ENCODE results near the gene BDH1. TPM values are rescaled to one million over a fixed set of nuclear protein-coding genes. Genes with fewer than 3 reads are reported as not detected.

BDH1 gene
- total and polyA plus RNA-seq, 2 of the 8 experiments (the other 6 are each of a cell fraction or from before 2014, with no cell fraction given) = 27.2 to 28.1 TPM

DNA sequence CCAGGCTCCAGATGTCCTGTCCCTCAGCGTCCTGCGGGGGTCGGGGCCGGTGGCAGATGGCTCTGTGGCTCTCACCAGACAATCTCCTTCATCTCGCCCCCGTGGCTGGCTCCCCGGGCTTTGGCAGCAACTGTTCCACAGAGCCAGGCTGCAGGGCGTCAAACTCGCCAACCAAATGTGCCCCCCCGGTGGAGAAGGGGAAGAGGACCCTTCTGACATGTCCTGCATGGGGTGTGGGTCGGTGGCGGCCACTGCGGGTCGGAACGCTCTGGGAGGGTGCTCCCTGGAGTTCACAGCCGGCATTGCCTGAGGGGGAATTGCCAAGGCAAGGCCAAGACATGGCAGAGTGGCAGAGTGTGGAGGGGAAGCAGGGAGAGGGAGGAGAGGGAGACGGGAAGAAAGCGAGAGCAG, 36.0 kb downstream of the BDH1 start:
- no peak overlapping the region for H4K5ac ChIP-seq (ENCODE audit: insufficient read length, low read depth, low read length)
- H2BK5ac ChIP-seq (ENCODE audit: low read depth, low read length) = no peak overlapping the region; the same call in 1 of the 2 replicates
- H3K79me2 ChIP-seq (ENCODE audit: control insufficient read depth in 1 of 2, insufficient read depth in 2 of 2, low read length in 2 of 2) = no peaks in the 10 kb centered on the region
- no peaks in the 10 kb centered on the region for H3K79me1 ChIP-seq (ENCODE audit: low read depth, low read length)
- H3K9ac ChIP-seq (replicated peaks in 1 of 4; ENCODE audit: extremely low read depth in 1 of 4, low read depth in 3 of 4, low read length in 3 of 4) = no peak overlapping the region
- no peak overlapping the region for H2AK5ac ChIP-seq (ENCODE audit: low read depth, low read length)
- H3K4ac ChIP-seq (replicated peaks; ENCODE audit: insufficient read length, low read depth, low read length) = no peak overlapping the region
- H4K8ac ChIP-seq (ENCODE audit: extremely low read depth, insufficient read depth, low read length) = no peak overlapping the region; the same call in 1 of the 2 replicates
- no peak overlapping the region for H3K4me2 ChIP-seq (ENCODE audit: insufficient read depth in 1 of 2, low read depth in 2 of 2, low read length in 2 of 2)
- no peak overlapping the region for H3K18ac ChIP-seq (ENCODE audit: extremely low read depth, low read length)
- H2BK12ac ChIP-seq (ENCODE audit: low read depth, low read length) = no peak overlapping the region; the same call in 1 of the 2 replicates
- H3K36me3 ChIP-seq (ENCODE audit: control insufficient read depth in 2 of 4, insufficient read depth in 4 of 4, low read length in 3 of 4) = no peaks in the 10 kb centered on the region
- H3K56ac ChIP-seq (replicated peaks; ENCODE audit: insufficient read length, low read depth, low read length) = no peak overlapping the region
- H2BK20ac ChIP-seq (ENCODE audit: low read length) = no peak overlapping the region
- POLR2A ChIA-PET (ENCODE audit: partially characterized antibody) = interaction anchor here (2.2 kb wide), 1 partner anchor 12 kb away, joined by 7 read pairs; no protein-coding TSS in a partner anchor
- DNase-seq (ENCODE audit: low read depth in 1 of 2, low spot score in 2 of 2) (no peak), FAIRE-seq (no peak)
- H3K27ac ChIP-seq (ENCODE audit: low read depth, low read length) = no peak overlapping the region
- H3K23ac ChIP-seq (ENCODE audit: insufficient read length) = no peak overlapping the region
- H3K4me3 ChIP-seq (ENCODE audit: extremely low read depth in 1 of 4, insufficient read depth in 2 of 4, low read depth in 3 of 4, low read length in 4 of 4) = no peak overlapping the region
- peak overlapping the region; percentile 78 for H4K91ac ChIP-seq (replicated peaks; ENCODE audit: insufficient read length, low read length)
- H3K23me2 ChIP-seq (ENCODE audit: low read depth, low read length) = no peaks in the 10 kb centered on the region
- H3K27me3 ChIP-seq (replicated peaks in 1 of 4; ENCODE audit: control insufficient read depth in 3 of 4, extremely low read depth in 1 of 4, insufficient read depth in 3 of 4, low read length in 3 of 4) = no peaks in the 10 kb centered on the region
- H3K9me3 ChIP-seq (ENCODE audit: insufficient read depth in 2 of 2, low read depth in 1 of 2, low read length in 1 of 2) = no peaks in the 10 kb centered on the region
- no peak overlapping the region for H3K14ac ChIP-seq (ENCODE audit: insufficient read length)
- peaks cover 0 to 18% (median 15%) of the 10 kb centered on the region in 4 experiments; a peak in 6 of 7 replicates for H3K4me1 ChIP-seq (replicated peaks in 1 of 4; ENCODE audit: control insufficient read depth in 3 of 4, insufficient read depth in 4 of 4, low read length in 3 of 4)
- no peak overlapping the region for H2AFZ ChIP-seq (ENCODE audit: low read length)
- CTCF ChIA-PET (ENCODE audit: partially characterized antibody) = interaction anchor here (0.6 to 0.9 kb wide), 2 partner anchors 62 to 440 kb away, joined by 3 read pairs; no protein-coding TSS in a partner anchor
- WGBS, 2 experiments (ENCODE audit: extremely low coverage in 1 of 2, insufficient coverage in 1 of 2, insufficient read length in 1 of 2, insufficient replicate concordance in 2 of 2, low coverage in 1 of 2, low lambda C conversion rate in 2 of 2, missing lambda C conversion rate in 1 of 2) = 89% methylated on average over 10 of the region's 18 CpGs; no CpG with 5 or more reads in 1 of the 2 experiments
- H2BK120ac ChIP-seq (replicated peaks; ENCODE audit: low read depth, low read length) = no peak overlapping the region
- no peaks in the 10 kb centered on the region for H4K20me1 ChIP-seq (replicated peaks in 1 of 2; ENCODE audit: control insufficient read depth in 1 of 2, insufficient read depth in 2 of 2, low read length in 2 of 2)
- 0 out of 2 replicates have a peak overlapping the region, but pooled peaks have one; percentile 61 for H2BK15ac ChIP-seq (ENCODE audit: low read length)
- no peak for TF ChIP-seq GABPA (IDR thresholded peaks at IDR 0.05; ENCODE audit: borderline replicate concordance, insufficient read depth, low read length)
- no peak for TF ChIP-seq EP300 (IDR thresholded peaks at IDR 0.05; ENCODE audit: borderline replicate concordance in 1 of 2, low read depth in 2 of 2, low read length in 2 of 2)
- no peak for TF ChIP-seq SUZ12 (IDR thresholded peaks at IDR 0.05; ENCODE audit: low read length)
- TF ChIP-seq RAD21 (IDR thresholded peaks at IDR 0.05 in 1 of 2, conservative IDR thresholded peaks at IDR 0.05 in 1 of 2; ENCODE audit: low read depth in 2 of 2, low read length in 2 of 2) = peak in 1 of 2 experiments; percentile 24; a peak in 1 of 4 replicates
- no peak for TF ChIP-seq CHD1 (IDR thresholded peaks at IDR 0.05; ENCODE audit: low read depth, low read length)
- TF ChIP-seq HDAC2 (IDR thresholded peaks at IDR 0.05; ENCODE audit: borderline replicate concordance in 1 of 2, low read depth in 2 of 2, low read length in 2 of 2) = no peak
- TF ChIP-seq SP1 (IDR thresholded peaks at IDR 0.05; ENCODE audit: low read depth, low read length) = no peak
- TF ChIP-seq, protein P1, sequence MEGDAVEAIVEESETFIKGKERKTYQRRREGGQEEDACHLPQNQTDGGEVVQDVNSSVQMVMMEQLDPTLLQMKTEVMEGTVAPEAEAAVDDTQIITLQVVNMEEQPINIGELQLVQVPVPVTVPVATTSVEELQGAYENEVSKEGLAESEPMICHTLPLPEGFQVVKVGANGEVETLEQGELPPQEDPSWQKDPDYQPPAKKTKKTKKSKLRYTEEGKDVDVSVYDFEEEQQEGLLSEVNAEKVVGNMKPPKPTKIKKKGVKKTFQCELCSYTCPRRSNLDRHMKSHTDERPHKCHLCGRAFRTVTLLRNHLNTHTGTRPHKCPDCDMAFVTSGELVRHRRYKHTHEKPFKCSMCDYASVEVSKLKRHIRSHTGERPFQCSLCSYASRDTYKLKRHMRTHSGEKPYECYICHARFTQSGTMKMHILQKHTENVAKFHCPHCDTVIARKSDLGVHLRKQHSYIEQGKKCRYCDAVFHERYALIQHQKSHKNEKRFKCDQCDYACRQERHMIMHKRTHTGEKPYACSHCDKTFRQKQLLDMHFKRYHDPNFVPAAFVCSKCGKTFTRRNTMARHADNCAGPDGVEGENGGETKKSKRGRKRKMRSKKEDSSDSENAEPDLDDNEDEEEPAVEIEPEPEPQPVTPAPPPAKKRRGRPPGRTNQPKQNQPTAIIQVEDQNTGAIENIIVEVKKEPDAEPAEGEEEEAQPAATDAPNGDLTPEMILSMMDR (IDR thresholded peaks at IDR 0.05; ENCODE audit: control extremely low read depth in 1 of 3, insufficient read depth in 1 of 3, low read depth in 1 of 3, low read length in 3 of 3) = peak in 1 of 3 experiments; percentile 26; a peak in 2 of 4 replicates
- no peak for TF ChIP-seq RFX5 (IDR thresholded peaks at IDR 0.05; ENCODE audit: borderline replicate concordance, low read depth, low read length)
- TF ChIP-seq SIRT6 (IDR thresholded peaks at IDR 0.05; ENCODE audit: low read length) = no peak
